Ovary (tissue), 3 donors: ENCODE measurements around the gene KRT24.

Experiments
- EP300 ChIP-seq: sonication (generic); formaldehyde crosslinking; IDR thresholded peaks from one replicate; pipeline ENCODE4 v1.6.1; 2017; ENCODE audit warnings: antibody characterized with exemption
- POLR2A ChIP-seq: fragments of 450-650 bp; IDR thresholded peaks from one replicate; pipeline ENCODE4 v1.6.1; 2017; ENCODE audit warnings: antibody characterized with exemption, mild to moderate bottlenecking, moderate library complexity
- TF ChIP-seq, protein P1 (sequence below), 3 donors: fragments of 450-650 bp in 2 of 3; fragments of 200-600 bp in 1 of 3; IDR thresholded peaks; one replicate each; pipeline versions ENCODE4 v1.5.1 to v1.8.0; 2016 to 2022; ENCODE audit warnings: antibody characterized with exemption in 3 of 3, mild to moderate bottlenecking in 1 of 3
- donor health status: DM: no; HTN: no; CAD: no.

DNA sequence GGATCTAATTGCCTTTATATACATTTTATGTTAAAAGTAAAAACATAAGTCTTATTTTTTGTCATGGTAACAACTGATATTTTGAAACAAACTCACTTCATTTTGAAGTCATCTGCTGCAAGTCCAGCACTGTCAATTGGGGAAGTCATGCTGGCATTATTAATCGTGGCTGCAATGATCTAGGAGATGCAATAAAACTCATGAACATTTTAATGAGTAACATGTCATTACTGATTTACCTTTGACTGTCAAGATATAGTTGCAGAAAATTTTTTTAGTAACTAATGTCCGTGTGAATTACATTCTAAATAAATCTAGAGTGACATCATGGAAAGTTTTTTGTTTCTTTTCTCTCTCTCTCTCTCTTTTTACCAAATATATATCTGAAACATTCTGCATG lies 17.3 kb upstream of the KRT24 start:
- TF ChIP-seq, protein P1, sequence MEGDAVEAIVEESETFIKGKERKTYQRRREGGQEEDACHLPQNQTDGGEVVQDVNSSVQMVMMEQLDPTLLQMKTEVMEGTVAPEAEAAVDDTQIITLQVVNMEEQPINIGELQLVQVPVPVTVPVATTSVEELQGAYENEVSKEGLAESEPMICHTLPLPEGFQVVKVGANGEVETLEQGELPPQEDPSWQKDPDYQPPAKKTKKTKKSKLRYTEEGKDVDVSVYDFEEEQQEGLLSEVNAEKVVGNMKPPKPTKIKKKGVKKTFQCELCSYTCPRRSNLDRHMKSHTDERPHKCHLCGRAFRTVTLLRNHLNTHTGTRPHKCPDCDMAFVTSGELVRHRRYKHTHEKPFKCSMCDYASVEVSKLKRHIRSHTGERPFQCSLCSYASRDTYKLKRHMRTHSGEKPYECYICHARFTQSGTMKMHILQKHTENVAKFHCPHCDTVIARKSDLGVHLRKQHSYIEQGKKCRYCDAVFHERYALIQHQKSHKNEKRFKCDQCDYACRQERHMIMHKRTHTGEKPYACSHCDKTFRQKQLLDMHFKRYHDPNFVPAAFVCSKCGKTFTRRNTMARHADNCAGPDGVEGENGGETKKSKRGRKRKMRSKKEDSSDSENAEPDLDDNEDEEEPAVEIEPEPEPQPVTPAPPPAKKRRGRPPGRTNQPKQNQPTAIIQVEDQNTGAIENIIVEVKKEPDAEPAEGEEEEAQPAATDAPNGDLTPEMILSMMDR (IDR thresholded peaks at IDR 0.05): no peak
- TF ChIP-seq POLR2A (no peak), EP300 (no peak)
